Neuronal stem cell (in vitro differentiated cells): ENCODE measurements around the gene BANF2.

Source experiments
- DNase-seq: peaks from one replicate; pipeline ENCODE4 v3.0.0-alpha.2; 2013; ENCODE audit warnings: low spot score
- H2AFZ ChIP-seq: one replicate; pipeline ENCODE4 v1.6.1; 2013; ENCODE audit warnings: mild to moderate bottlenecking, low read length, inconsistent platforms
- H2AK5ac ChIP-seq: 2 replicates; pipeline ENCODE4 v1.6.1; 2013; ENCODE audit warnings: low read depth, mild to moderate bottlenecking, inconsistent platforms, low read length, moderate library complexity, mixed read lengths
- H2BK120ac ChIP-seq: 2 replicates; pipeline ENCODE4 v1.6.1; 2013; ENCODE audit warnings: low read depth, mild to moderate bottlenecking, inconsistent platforms, low read length, moderate library complexity, mixed read lengths
- H2BK12ac ChIP-seq: one replicate; pipeline ENCODE4 v1.6.1; 2013; ENCODE audit warnings: low read length, inconsistent platforms
- H2BK15ac ChIP-seq: 2 replicates; pipeline ENCODE4 v1.6.1; 2013; ENCODE audit warnings: mild to moderate bottlenecking, low read length, inconsistent platforms, mixed read lengths
- H2BK5ac ChIP-seq: one replicate; pipeline ENCODE4 v1.6.1; 2013; ENCODE audit warnings: inconsistent platforms, mild to moderate bottlenecking, low read length, moderate library complexity
- H3K14ac ChIP-seq: one replicate; pipeline ENCODE4 v1.6.1; 2013; ENCODE audit warnings: low read length, inconsistent platforms
- H3K18ac ChIP-seq: 2 replicates; pipeline ENCODE4 v1.6.1; 2013; ENCODE audit warnings: low read length, inconsistent platforms
- H3K23ac ChIP-seq: 2 replicates; pipeline ENCODE4 v1.6.1; 2013; ENCODE audit warnings: low read depth, mild to moderate bottlenecking, mixed read lengths, low read length, inconsistent platforms; ENCODE audit not compliant: poor library complexity
- H3K27ac ChIP-seq: replicated peaks from 3 replicates; pipeline ENCODE4 v1.5.1; 2013; ENCODE audit warnings: low read length, inconsistent platforms
- H3K27me3 ChIP-seq, 3 experiments: 2 replicates each; pipeline ENCODE4 v1.6.1; 2013; ENCODE audit warnings: low read length in 3 of 3, mild to moderate bottlenecking in 2 of 3, inconsistent platforms in 1 of 3, low read depth in 1 of 3, mixed read lengths in 1 of 3, moderate library complexity in 1 of 3; ENCODE audit not compliant: control insufficient read depth in 3 of 3, insufficient read depth in 3 of 3
- H3K36me3 ChIP-seq, 2 donors: replicated peaks in 1 of 2; 2 replicates each; pipeline ENCODE4 v1.6.1; 2013; ENCODE audit warnings: low read length in 2 of 2; ENCODE audit not compliant: control insufficient read depth in 2 of 2, insufficient read depth in 2 of 2
- H3K4ac ChIP-seq: 2 replicates; pipeline ENCODE4 v1.6.1; 2013; ENCODE audit warnings: inconsistent platforms, mild to moderate bottlenecking, low read length, moderate library complexity
- H3K4me1 ChIP-seq, 2 donors: 1 replicate in 1 of 2; 2 replicates in 1 of 2; pipeline ENCODE4 v1.6.1; 2013; ENCODE audit warnings: low read length in 2 of 2, low read depth in 1 of 2; ENCODE audit not compliant: control insufficient read depth in 2 of 2, insufficient read depth in 1 of 2
- H3K4me2 ChIP-seq: one replicate; pipeline ENCODE4 v1.6.1; 2013; ENCODE audit warnings: mild to moderate bottlenecking, low read length, inconsistent platforms; ENCODE audit not compliant: insufficient read depth, poor library complexity, severe bottlenecking
- H3K4me3 ChIP-seq, 2 donors: 2 replicates each; pipeline ENCODE4 v1.5.1; 2013; ENCODE audit warnings: low read length in 2 of 2, mild to moderate bottlenecking in 2 of 2, inconsistent platforms in 1 of 2, moderate library complexity in 1 of 2
- H3K79me1 ChIP-seq: one replicate; pipeline ENCODE4 v1.6.1; 2013; ENCODE audit warnings: low read depth, mild to moderate bottlenecking, inconsistent platforms, low read length, moderate library complexity
- H3K9ac ChIP-seq: one replicate; pipeline ENCODE4 v1.6.1; 2013; ENCODE audit warnings: mild to moderate bottlenecking, low read depth, low read length, inconsistent platforms; ENCODE audit not compliant: poor library complexity
- H3K9me3 ChIP-seq, 2 donors: replicated peaks in 1 of 2; 2 replicates each; pipeline versions ENCODE3 to v1.6.1; 2013; ENCODE audit warnings: low read length in 2 of 2, mild to moderate bottlenecking in 2 of 2, inconsistent platforms in 1 of 2, low read depth in 1 of 2, mixed read lengths in 1 of 2, moderate library complexity in 1 of 2; ENCODE audit not compliant: control insufficient read depth in 2 of 2, insufficient read depth in 1 of 2
- H4K8ac ChIP-seq: one replicate; pipeline ENCODE4 v1.6.1; 2013; ENCODE audit warnings: low read depth, mild to moderate bottlenecking, inconsistent platforms, low read length, moderate library complexity
- H4K91ac ChIP-seq: one replicate; pipeline ENCODE4 v1.6.1; 2013; ENCODE audit warnings: low read length, low read depth, mild to moderate bottlenecking, inconsistent platforms; ENCODE audit not compliant: poor library complexity
- WGBS, 2 donors: extraction: QIAGEN DNeasy Blood & Tissue Kit; methylation state at CpG; one replicate each; pipeline ENCODE4 v1.1.7; 2013; ENCODE audit warnings: missing lambda C conversion rate in 2 of 2, mixed read lengths in 1 of 2; ENCODE audit not compliant: insufficient read length in 2 of 2, insufficient replicate concordance in 1 of 2; ENCODE audit errors: extremely low coverage in 2 of 2; 5-methylcytosine and 5-hydroxymethylcytosine counted together

The BANF2 gene

DNA sequence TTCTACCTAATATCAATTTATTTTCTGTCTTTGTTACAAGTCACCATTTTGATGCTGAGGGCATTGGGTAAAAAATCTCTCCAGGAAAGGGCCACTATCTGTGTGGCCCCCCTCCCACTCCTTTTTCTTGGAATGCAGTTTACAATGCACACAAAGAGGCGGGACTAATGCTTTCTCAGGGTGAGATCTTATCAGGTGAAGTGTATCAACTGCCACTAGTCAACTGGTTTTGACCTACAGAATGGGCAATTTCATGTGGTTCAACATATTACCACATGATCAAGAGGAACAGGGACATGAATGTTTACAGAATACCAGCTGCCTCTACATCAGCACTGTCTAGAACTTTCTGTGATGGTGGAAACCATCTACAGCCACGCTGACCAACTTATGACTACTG, 21.5 kb upstream of the BANF2 start:
- Histone ChIP-seq H3K4ac (no peak overlapping the region), H3K18ac (no peak overlapping the region), H3K4me3 (no peak overlapping the region), H3K4me1 (peaks cover 0 to 9% of the 10 kb centered on the region in 2 donors), H3K9me3 (no peaks in the 10 kb centered on the region), H2AFZ (no peak overlapping the region), H3K14ac (no peak overlapping the region), H3K9ac (no peak overlapping the region), H4K91ac (no peak overlapping the region), H2BK15ac (no peak overlapping the region), H3K27ac (no peak overlapping the region), H2BK12ac (no peak overlapping the region), H3K27me3 (peaks cover 0 to under 1% (median 0%) of the 10 kb centered on the region in 3 experiments), H3K79me1 (no peaks in the 10 kb centered on the region), H3K4me2 (no peak overlapping the region), H3K36me3 (no peaks in the 10 kb centered on the region), H3K23ac (no peak overlapping the region), H2BK120ac (no peak overlapping the region), H2AK5ac (no peak overlapping the region), H2BK5ac (no peak overlapping the region), H4K8ac (no peak overlapping the region)
- no CpG with 5 or more reads among the region's 2 CpGs for WGBS, 2 donors
- no peak for DNase-seq

DNA sequence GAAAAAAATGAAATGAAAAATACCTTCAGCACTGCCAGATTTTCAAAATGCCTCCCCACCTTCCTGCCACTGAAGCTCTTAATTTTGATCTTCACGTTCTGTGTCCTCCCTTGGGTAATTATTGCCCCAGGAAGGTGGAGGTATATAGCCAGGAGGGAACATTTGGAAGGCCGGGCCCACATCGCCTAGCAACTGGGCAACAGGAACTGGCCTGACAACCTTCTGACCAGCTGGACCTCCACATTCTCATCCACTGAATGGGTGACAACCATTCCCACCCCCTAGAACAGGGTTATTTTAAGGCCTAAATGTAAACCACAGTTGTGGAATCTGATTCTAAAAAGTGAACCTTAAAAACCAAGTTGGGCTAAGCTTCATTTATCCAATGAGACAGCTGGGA, 20.9 kb upstream of the BANF2 start:
- no peak overlapping the region for H2BK120ac ChIP-seq
- no peak overlapping the region for H3K14ac ChIP-seq
- peaks cover 0 to 9% of the 10 kb centered on the region in 2 donors for H3K4me1 ChIP-seq
- H2BK15ac ChIP-seq, result no peak overlapping the region
- H4K91ac ChIP-seq, result no peak overlapping the region
- no CpG with 5 or more reads among the region's 3 CpGs for WGBS, 2 donors
- H4K8ac ChIP-seq, result no peak overlapping the region
- H3K9ac ChIP-seq, result no peak overlapping the region
- H2AK5ac ChIP-seq, result no peak overlapping the region
- H2BK12ac ChIP-seq, result no peak overlapping the region
- H3K27ac ChIP-seq, result no peak overlapping the region
- no peak overlapping the region for H2BK5ac ChIP-seq
- no peaks in the 10 kb centered on the region for H3K79me1 ChIP-seq
- peaks cover 0 to 6% (median 0%) of the 10 kb centered on the region in 3 experiments for H3K27me3 ChIP-seq
- H3K23ac ChIP-seq, result no peak overlapping the region
- DNase-seq, result no peak
- H3K9me3 ChIP-seq, result no peaks in the 10 kb centered on the region
- no peak overlapping the region for H2AFZ ChIP-seq
- no peaks in the 10 kb centered on the region for H3K36me3 ChIP-seq
- H3K4me2 ChIP-seq, result no peak overlapping the region
- H3K4me3 ChIP-seq, result no peak overlapping the region
- H3K4ac ChIP-seq, result no peak overlapping the region
- no peak overlapping the region for H3K18ac ChIP-seq

DNA sequence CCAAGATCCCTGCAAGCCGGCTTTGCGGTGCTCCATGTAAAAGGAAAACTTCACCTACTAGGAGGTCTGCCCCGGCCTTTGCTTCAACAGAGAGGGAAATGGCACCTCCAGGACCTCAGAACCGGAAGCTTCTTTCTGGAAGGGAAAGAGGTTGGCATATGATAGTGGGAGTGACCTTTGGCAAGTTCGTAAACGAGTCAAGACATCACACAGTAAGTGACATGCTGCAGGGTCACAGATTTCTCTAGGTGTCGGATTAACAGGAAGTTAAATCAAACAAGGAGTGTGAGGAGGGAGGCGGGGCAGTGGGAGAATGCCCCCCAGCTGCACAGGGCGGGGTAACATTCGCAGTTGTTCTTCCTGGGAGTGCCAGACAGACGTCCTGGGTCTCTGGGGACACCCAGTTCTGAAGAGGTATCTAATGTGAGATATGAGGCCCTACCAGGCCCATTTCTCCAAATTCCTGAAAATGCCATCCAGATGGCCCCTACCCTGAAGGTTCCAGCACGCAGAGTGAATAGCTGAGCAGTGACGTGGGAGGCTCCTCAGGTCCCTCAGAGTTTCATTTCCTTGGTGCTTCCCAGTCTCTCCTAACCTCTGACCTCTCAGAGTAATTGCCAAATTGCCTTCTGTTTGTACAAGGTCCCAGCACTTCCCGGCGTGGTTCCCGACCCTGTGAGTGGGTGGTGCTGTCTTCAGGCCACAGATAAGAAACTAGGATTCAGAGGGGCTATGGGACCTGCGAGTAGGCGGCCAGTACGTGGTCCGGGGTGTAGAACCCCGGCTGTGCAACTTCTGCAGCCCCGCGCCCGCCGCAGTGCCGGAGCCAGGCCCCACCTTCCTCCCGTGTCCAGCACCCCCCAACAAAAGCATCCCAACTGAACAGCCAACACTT, 19.6 kb upstream of the BANF2 start:
- Histone ChIP-seq H3K36me3 (no peaks in the 10 kb centered on the region), H4K91ac (no peak overlapping the region), H3K79me1 (no peaks in the 10 kb centered on the region), H3K4ac (no peak overlapping the region), H3K4me1 (peaks cover 0 to 9% of the 10 kb centered on the region in 2 donors), H3K18ac (peak overlapping the region; percentile 86), H2BK120ac (no peak overlapping the region), H3K4me2 (peak overlapping the region; percentile 94), H2AFZ (peak overlapping the region; percentile 94), H3K9me3 (no peaks in the 10 kb centered on the region), H2BK15ac (no peak overlapping the region), H2BK5ac (no peak overlapping the region), H2BK12ac (peak overlapping the region; percentile 46), H2AK5ac (peak overlapping the region; percentile 42), H3K23ac (no peak overlapping the region), H3K14ac (no peak overlapping the region), H4K8ac (no peak overlapping the region), H3K9ac (peak overlapping the region; percentile 63), H3K27me3 (peaks cover 0 to 17% (median 2%) of the 10 kb centered on the region in 3 experiments), H3K27ac (no peak overlapping the region), H3K4me3 (peak overlapping the region; percentile 71 to 98)
- DNase-seq, result peak; percentile 20
- no CpG with 5 or more reads among the region's 27 CpGs for WGBS, 2 donors
